Naive thymus-derived CD4-positive, alpha-beta T cell (primary cell): ENCODE data around the gene NWD2. TPM values are rescaled to one million over a fixed set of nuclear protein-coding genes. Genes with fewer than 3 reads are reported as not detected.

Experiments
- ATAC-seq: fragments of 150-1000 bp; cut with Tn5 transposase; 2 replicates; pipeline ENCODE4 v1.10.0; 2021; ENCODE audit warnings: mild to moderate bottlenecking, moderate library complexity
- CTCF ChIA-PET: fragments of 350-600 bp; sonication (Branson Sonifier 250); formaldehyde crosslinking; loops from one replicate; lab custom pipeline; 2021; ENCODE audit warnings: antibody characterized with exemption; lab: Charles Lee
- POLR2A ChIA-PET: fragments of 350-600 bp; sonication (Branson Sonifier 250); formaldehyde crosslinking; loops from one replicate; lab custom pipeline; 2021; ENCODE audit warnings: antibody characterized with exemption, inconsistent platforms; lab: Charles Lee
- DNase-seq, 9 donors: peaks; one replicate each; pipeline versions ENCODE4 v3.0.0 to v3.0.0-alpha.2; 2020 to 2022; ENCODE audit warnings: mixed read lengths in 1 of 9
- H3K27ac ChIP-seq: one replicate; pipeline ENCODE4 v1.7.0; 2013; ENCODE audit warnings: mild to moderate bottlenecking, low read depth, low read length, moderate library complexity
- H3K27me3 ChIP-seq, 2 donors: one replicate each; pipeline ENCODE4 v1.7.0; 2013; ENCODE audit warnings: low read length in 2 of 2, mild to moderate bottlenecking in 2 of 2, moderate library complexity in 2 of 2; ENCODE audit not compliant: control insufficient read depth in 2 of 2, insufficient read depth in 2 of 2
- H3K36me3 ChIP-seq, 3 experiments: 1 replicate in 2 of 3; 2 replicates in 1 of 3; pipeline ENCODE4 v1.7.0; 2013; ENCODE audit warnings: low read length in 3 of 3, mild to moderate bottlenecking in 3 of 3, moderate library complexity in 1 of 3; ENCODE audit not compliant: insufficient read depth in 3 of 3, control insufficient read depth in 2 of 3
- H3K4me1 ChIP-seq, 2 donors: one replicate each; pipeline ENCODE4 v1.7.0; 2013; ENCODE audit warnings: low read length in 2 of 2, mild to moderate bottlenecking in 2 of 2, moderate library complexity in 1 of 2; ENCODE audit not compliant: control insufficient read depth in 2 of 2, insufficient read depth in 2 of 2
- H3K4me3 ChIP-seq: 2 replicates; pipeline ENCODE4 v1.7.0; 2013; ENCODE audit warnings: mild to moderate bottlenecking, low read length
- H3K9me3 ChIP-seq, 3 experiments: 1 replicate in 2 of 3; 2 replicates in 1 of 3; pipeline ENCODE4 v1.7.0; 2013; ENCODE audit warnings: low read length in 3 of 3; ENCODE audit not compliant: control insufficient read depth in 2 of 3
- H3K27ac Mint-ChIP-seq, 9 donors: one replicate each; pipeline ENCODE4 v1.8.0; 2020 to 2022; ENCODE audit warnings: mixed read lengths in 9 of 9, mild to moderate bottlenecking in 8 of 9, moderate library complexity in 5 of 9, inconsistent platforms in 2 of 9
- H3K27me3 Mint-ChIP-seq, 5 donors: one replicate each; pipeline ENCODE4 v1.8.0; 2021 to 2022; ENCODE audit warnings: mixed read lengths in 5 of 5, mild to moderate bottlenecking in 1 of 5
- H3K36me3 Mint-ChIP-seq, 5 donors: one replicate each; pipeline ENCODE4 v1.8.0; 2020 to 2022; ENCODE audit warnings: mixed read lengths in 5 of 5, mild to moderate bottlenecking in 3 of 5, inconsistent platforms in 1 of 5
- H3K4me1 Mint-ChIP-seq, 7 donors: one replicate each; pipeline ENCODE4 v1.8.0; 2020 to 2022; ENCODE audit warnings: mixed read lengths in 7 of 7, mild to moderate bottlenecking in 3 of 7, inconsistent platforms in 1 of 7
- H3K4me3 Mint-ChIP-seq, 10 donors: one replicate each; pipeline ENCODE4 v1.8.0; 2020 to 2022; ENCODE audit warnings: mild to moderate bottlenecking in 10 of 10, mixed read lengths in 10 of 10, moderate library complexity in 6 of 10, inconsistent platforms in 2 of 10
- H3K9me3 Mint-ChIP-seq, 11 donors: one replicate each; pipeline ENCODE4 v1.8.0; 2020 to 2022; ENCODE audit warnings: mixed read lengths in 11 of 11, mild to moderate bottlenecking in 4 of 11, inconsistent platforms in 1 of 11, moderate library complexity in 1 of 11
- intact Hi-C, 2 donors: fragments of 100-400 bp; cut with micrococcal nuclease; formaldehyde crosslinking; loops; one replicate each; pipeline ENCODE4 v1.15.1; 2023
- polyA plus RNA-seq, 2 donors: library from polyadenylated mRNA; unstranded; fragments of 300-500 nt; fragmentation: Illumina TruSeq; gene quantifications; one replicate each; pipeline ENCODE4 v1.2.3, GENCODE V29; 2021
- total RNA-seq, 6 experiments: library from RNA in 5 of 6; stranded (reverse) in 5 of 6; gene quantifications; 1 replicate in 5 of 6; 2 replicates in 1 of 6; pipeline ENCODE4 v1.2.3 and lab custom pipeline; 2021 to 2026

The NWD2 gene
- total and polyA plus RNA-seq, 7 experiments from 2014 or later, result not detected

DNA sequence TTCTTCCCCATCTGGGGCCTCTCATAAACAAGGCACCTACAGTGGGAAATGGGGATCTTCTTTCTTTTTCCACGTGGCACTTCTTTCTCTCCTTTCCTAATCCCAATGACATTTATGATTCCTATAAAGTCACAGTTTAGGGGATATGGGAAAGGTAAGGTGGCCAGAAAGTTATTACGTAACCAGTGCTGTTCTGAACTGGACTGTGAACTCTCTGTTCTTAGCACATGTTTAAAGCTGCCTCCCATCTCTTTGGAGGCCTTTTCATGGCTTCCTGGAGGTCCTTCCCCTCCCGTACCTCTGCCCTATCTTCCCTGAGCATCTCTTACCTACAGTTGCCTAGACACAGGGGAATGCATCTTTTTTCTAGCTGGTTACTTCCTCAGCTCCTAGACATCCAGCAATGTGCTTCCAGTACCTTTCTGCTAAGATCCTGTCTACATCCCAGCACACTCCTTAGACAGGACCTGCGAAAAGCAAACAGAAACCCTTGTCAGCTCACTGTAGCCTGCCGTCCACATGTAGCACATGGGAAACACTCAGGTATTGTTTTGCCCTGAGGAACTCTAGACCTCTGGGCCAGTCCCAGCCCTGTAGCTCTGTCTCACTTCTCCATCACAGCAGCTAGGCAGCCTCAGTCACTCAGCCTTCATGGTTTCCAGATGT is 195.4 kb downstream of the NWD2 start:
- ATAC-seq (no peak), DNase-seq (no peak)
- Mint-ChIP-seq H3K27ac (no peak overlapping the region), H3K4me1 (no peaks in the 10 kb centered on the region), H3K27me3 (peaks cover 13 to 42% (median 18%) of the 10 kb centered on the region in 5 donors), H3K36me3 (no peaks in the 10 kb centered on the region), H3K9me3 (no peaks in the 10 kb centered on the region), H3K4me3 (no peak overlapping the region)
- POLR2A ChIA-PET, result no interaction called here
- CTCF ChIA-PET, result no interaction called here
- Histone ChIP-seq H3K27ac (no peak overlapping the region), H3K27me3 (no peaks in the 10 kb centered on the region), H3K36me3 (no peaks in the 10 kb centered on the region), H3K4me3 (no peak overlapping the region), H3K9me3 (no peaks in the 10 kb centered on the region), H3K4me1 (no peaks in the 10 kb centered on the region)
- intact Hi-C loops, result no loop called here

DNA sequence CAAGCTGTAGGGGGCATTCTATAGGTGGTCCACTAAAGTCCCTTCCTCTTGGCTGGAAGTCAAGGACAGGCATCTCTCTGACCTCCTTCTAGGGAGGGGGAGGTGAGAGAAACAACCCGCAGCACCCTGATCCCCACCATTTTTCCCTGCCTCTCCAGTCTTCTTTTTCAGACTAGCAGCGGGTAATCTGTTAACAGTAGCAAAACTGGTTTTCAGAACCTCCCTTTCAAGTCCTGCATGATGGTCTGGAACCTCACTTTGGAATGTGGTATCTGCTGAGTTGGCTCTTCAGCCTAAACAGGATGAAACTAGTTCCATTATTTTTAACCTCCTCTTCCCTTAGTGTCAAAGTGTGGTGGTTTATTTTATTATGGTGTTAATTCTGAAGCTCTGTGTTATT is 196.0 kb downstream of the NWD2 start:
- CTCF ChIA-PET, result no interaction called here
- no peaks in the 10 kb centered on the region for H3K27me3 ChIP-seq
- no peak overlapping the region for H3K27ac ChIP-seq
- H3K4me3 ChIP-seq, result no peak overlapping the region
- Mint-ChIP-seq H3K27me3 (peaks cover 14 to 42% (median 20%) of the 10 kb centered on the region in 5 donors), H3K36me3 (no peaks in the 10 kb centered on the region), H3K9me3 (no peaks in the 10 kb centered on the region), H3K27ac (no peak overlapping the region), H3K4me1 (no peaks in the 10 kb centered on the region), H3K4me3 (no peak overlapping the region)
- intact Hi-C loops, result no loop called here
- H3K9me3 ChIP-seq, result no peaks in the 10 kb centered on the region
- POLR2A ChIA-PET, result no interaction called here
- no peaks in the 10 kb centered on the region for H3K4me1 ChIP-seq
- ATAC-seq, result no peak
- H3K36me3 ChIP-seq, result no peaks in the 10 kb centered on the region
- DNase-seq, result no peak

DNA sequence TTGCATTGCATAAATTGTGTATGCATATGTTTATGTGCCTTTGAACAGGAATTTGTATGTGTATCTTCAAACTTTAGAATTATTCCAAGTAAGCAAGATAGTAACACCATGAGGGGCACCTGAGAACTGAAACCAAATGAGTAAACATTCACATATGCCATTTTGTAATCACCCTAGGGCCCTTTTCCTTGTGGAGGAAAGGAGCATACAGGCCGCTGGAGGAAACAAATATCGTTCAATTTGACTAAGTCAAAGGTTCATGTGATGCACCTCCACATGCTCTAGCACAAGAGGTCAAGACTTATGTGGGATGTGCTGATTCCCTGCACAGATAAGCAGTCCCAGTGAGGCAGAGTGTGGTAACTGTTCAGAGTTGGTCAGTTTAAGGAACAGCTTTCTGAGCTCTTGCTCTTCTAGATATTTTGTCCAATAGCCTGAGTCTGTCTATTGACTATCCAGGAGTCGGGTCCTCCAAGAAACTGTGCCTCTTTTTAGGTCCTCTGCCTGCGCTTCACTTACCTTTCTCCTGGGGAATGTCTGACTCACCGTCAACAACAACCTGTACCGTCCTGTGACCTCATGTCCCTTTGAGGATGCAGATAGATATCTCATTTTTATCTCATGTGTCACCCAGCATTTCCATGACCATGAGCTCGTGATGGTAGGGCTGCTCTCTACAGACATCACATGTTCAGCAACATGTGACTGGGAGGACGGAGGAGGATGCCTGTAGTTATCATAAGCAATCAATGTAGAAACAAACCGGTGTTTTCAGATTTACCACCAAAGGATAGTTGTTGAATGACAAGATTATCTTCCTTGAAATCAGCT is 196.9 kb downstream of the NWD2 start:
- ChIA-PET CTCF (interaction anchor here (0.6 kb wide), 1 partner anchor 50 kb away, joined by 3 read pairs; no protein-coding TSS in a partner anchor), POLR2A (no interaction called here)
- no peak overlapping the region for H3K27ac Mint-ChIP-seq
- DNase-seq (no peak), ATAC-seq (no peak)
- H3K27me3 ChIP-seq, result no peaks in the 10 kb centered on the region
- H3K27ac ChIP-seq, result no peak overlapping the region
- no peaks in the 10 kb centered on the region for H3K4me1 ChIP-seq
- no peaks in the 10 kb centered on the region for H3K36me3 ChIP-seq
- intact Hi-C loops, result no loop called here
- no peak overlapping the region for H3K4me3 Mint-ChIP-seq
- peaks cover 16 to 46% (median 20%) of the 10 kb centered on the region in 5 donors for H3K27me3 Mint-ChIP-seq
- H3K36me3 Mint-ChIP-seq, result no peaks in the 10 kb centered on the region
- H3K9me3 Mint-ChIP-seq, result no peaks in the 10 kb centered on the region
- H3K4me3 ChIP-seq, result no peak overlapping the region
- no peaks in the 10 kb centered on the region for H3K9me3 ChIP-seq
- no peaks in the 10 kb centered on the region for H3K4me1 Mint-ChIP-seq

DNA sequence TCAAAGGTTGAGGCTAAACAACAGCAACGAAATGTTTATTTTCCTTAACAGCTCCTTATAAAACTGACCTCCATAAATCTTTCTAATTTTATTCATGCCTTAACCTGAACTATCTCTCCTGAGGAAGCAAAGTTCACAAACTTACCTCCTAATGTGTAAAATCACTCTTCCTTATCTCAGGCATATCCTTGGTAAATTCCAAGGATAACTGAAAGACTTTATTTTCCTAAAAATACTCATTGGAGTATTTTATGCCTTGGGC is 197.4 kb downstream of the NWD2 start:
- Histone ChIP-seq H3K27ac (no peak overlapping the region), H3K36me3 (no peaks in the 10 kb centered on the region), H3K27me3 (no peaks in the 10 kb centered on the region), H3K9me3 (no peaks in the 10 kb centered on the region), H3K4me3 (no peak overlapping the region), H3K4me1 (no peaks in the 10 kb centered on the region)
- CTCF ChIA-PET, result no interaction called here
- intact Hi-C loops, result no loop called here
- POLR2A ChIA-PET, result no interaction called here
- ATAC-seq, result no peak
- Mint-ChIP-seq H3K4me1 (no peaks in the 10 kb centered on the region), H3K27ac (no peak overlapping the region), H3K9me3 (no peaks in the 10 kb centered on the region), H3K4me3 (no peak overlapping the region), H3K27me3 (peaks cover 17 to 46% (median 20%) of the 10 kb centered on the region in 5 donors), H3K36me3 (no peaks in the 10 kb centered on the region)
- no peak for DNase-seq

DNA sequence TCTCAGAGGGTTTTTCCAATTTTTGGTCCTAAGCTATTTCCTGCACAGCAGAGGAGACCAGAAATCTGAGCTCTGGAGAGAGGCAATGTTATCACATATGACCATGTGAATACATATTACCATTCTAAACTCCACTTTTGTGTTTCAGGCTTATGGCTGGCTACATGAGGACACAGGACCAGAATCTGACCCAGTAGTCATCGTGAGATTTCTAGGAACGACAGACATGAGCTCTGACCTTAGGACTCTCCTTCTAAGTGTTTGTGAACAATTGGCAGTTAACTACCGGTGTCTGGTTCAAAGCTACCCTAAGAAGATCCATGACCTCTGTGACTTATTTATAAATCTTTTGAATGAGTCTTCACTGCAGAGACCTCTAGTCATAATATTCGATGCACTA is 198.6 kb downstream of the NWD2 start:
- CTCF ChIA-PET, result no interaction called here

DNA sequence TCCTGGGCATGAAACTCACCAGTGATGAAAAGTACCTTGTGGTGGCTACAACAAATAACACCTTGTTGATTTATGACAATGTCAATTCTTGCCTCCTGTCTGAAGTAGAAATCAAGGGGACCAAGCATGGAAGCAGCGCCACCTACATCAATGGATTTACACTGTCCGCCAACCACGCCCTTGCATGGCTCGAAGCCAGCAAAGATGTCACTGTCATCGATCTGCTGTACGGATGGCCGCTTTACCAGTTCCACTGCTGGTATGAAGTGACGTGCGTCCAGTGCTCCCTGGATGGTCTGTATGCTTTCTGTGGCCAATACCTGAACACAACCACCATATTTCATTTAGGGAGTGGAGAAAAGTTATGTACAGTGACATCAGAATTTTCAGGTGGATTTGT is 200.5 kb downstream of the NWD2 start:
- CTCF ChIA-PET, result interaction anchor here (1.3 kb wide), 1 partner anchor 120 kb away, joined by 3 read pairs; no protein-coding TSS in a partner anchor
- H3K27me3 Mint-ChIP-seq, result peaks cover 23 to 50% (median 36%) of the 10 kb centered on the region in 5 donors

More for the DNA sequence above, 198.6 kb downstream of the NWD2 start:
- no peak overlapping the region for H3K27ac ChIP-seq
- Mint-ChIP-seq H3K36me3 (no peaks in the 10 kb centered on the region), H3K27ac (no peak overlapping the region), H3K27me3 (peaks cover 20 to 47% (median 25%) of the 10 kb centered on the region in 5 donors), H3K4me3 (no peak overlapping the region), H3K4me1 (no peaks in the 10 kb centered on the region), H3K9me3 (no peaks in the 10 kb centered on the region)
- H3K4me1 ChIP-seq, result no peaks in the 10 kb centered on the region
- no peaks in the 10 kb centered on the region for H3K27me3 ChIP-seq
- ATAC-seq (no peak), DNase-seq (no peak)
- POLR2A ChIA-PET, result no interaction called here
- intact Hi-C loops, result no loop called here
- H3K36me3 ChIP-seq, result no peaks in the 10 kb centered on the region
- H3K4me3 ChIP-seq, result no peak overlapping the region
- H3K9me3 ChIP-seq, result no peaks in the 10 kb centered on the region

More for the DNA sequence above, 200.5 kb downstream of the NWD2 start:
- H3K9me3 ChIP-seq, result no peaks in the 10 kb centered on the region
- DNase-seq (no peak), ATAC-seq (no peak)
- POLR2A ChIA-PET, result no interaction called here
- H3K4me1 ChIP-seq, result no peaks in the 10 kb centered on the region
- H3K27ac ChIP-seq, result no peak overlapping the region
- no peaks in the 10 kb centered on the region for H3K4me1 Mint-ChIP-seq
- no peak overlapping the region for H3K4me3 ChIP-seq
- H3K9me3 Mint-ChIP-seq, result no peaks in the 10 kb centered on the region
- no peak overlapping the region for H3K4me3 Mint-ChIP-seq
- no peaks in the 10 kb centered on the region for H3K36me3 ChIP-seq
- no peaks in the 10 kb centered on the region for H3K27me3 ChIP-seq
- intact Hi-C loops, result no loop called here
- no peaks in the 10 kb centered on the region for H3K36me3 Mint-ChIP-seq
- H3K27ac Mint-ChIP-seq, result no peak overlapping the region
